Heart left ventricle (tissue), 13 donors: ENCODE results near the gene GREM2.

Experiments used
- CTCF ChIP-seq, 12 donors: fragments of 200-600 bp; sonication (generic) in 4 of 12; IDR thresholded peaks; one replicate each; pipeline versions ENCODE4 v1.5.0 to v1.8.0; 2018 to 2022; ENCODE audit warnings: antibody characterized with exemption in 12 of 12, mild to moderate bottlenecking in 5 of 12
- POLR2A ChIP-seq, 2 donors: fragments of 450-650 bp; IDR thresholded peaks; one replicate each; pipeline ENCODE4 v1.6.1; 2017; ENCODE audit warnings: antibody characterized with exemption in 2 of 2, mild to moderate bottlenecking in 2 of 2, moderate library complexity in 2 of 2
- donor health status: ischemic (EF 13 %, LVEDD 7.1; RV severe dilation, severe dysfunction).
- donor health status: DM: no; HTN: yes; CAD: no.
- donor health status: DM: no; HTN: no; CAD: no.
- donor health status: ischemic (EF 25% LVEDD 6.9; RV normal size, moderate dysfunction).
- donor health status: ischemic (EF 25% LVEDD 5.7; RV mildly dilated, moderate dysfunction).
- donor health status: ischemic (EF 35%, LVEDD 5.7; RV mildly dilated, moderate dysfunction).
- donor health status: nonischemic (EF 11% LVEDD 7.7; RV severe dilation, severe dysfunction).
- donor health status: DM: yes; HTN: yes; CAD: no.
- donor health status: PGD.
- donor health status: ischemic (EF 29% LVEDD 5.4; RV normal size, mild dysfunction).
- donor health status: nonischemic (EF 23%, LVEDD 6.1; RV moderate dilation, normal function).

GRCh38 chr1:240538776-240539430 lies 73.1 kb downstream of the GREM2 start:
- TF ChIP-seq CTCF (IDR thresholded peaks at IDR 0.05) (no peak), POLR2A (IDR thresholded peaks at IDR 0.05) (no peak)
